HuH-7 (cell line): ENCODE measurements around the gene SUMO3.

ENCODE experiments used
- DNase-seq: peaks from one replicate; pipeline ENCODE4 v3.0.0; 2011; ENCODE audit warnings: low spot score

The SUMO3 gene

GRCh38 chr21:44778499-44778911, 39.4 kb downstream of the SUMO3 start:
- peak; percentile 72 for DNase-seq

DNA sequence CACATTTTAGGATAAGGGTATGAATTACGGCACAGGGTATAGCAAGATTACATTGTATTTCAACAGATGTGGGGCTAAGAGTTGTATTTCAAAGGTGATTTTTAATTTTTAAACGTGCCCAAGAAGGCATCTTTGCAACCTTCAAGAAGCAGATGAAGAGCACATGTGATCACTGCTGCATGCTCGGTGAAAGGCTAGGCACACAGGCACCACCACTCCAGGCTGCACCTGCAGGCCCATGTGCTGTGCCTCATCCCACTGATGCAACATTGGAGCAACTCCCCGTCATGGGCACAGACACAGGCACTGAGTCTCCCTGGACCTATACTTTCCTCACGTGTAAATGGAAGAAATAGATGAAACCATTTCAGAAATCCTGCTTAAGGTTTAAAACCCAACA, 39.8 kb downstream of the SUMO3 start:
- no peak for DNase-seq

GRCh38 chr21:44774972-44775371, 42.9 kb downstream of the SUMO3 start:
- no peak for DNase-seq

- DNase-seq: no peak
Measured at GRCh38 chr21:44773291-44773932, 44.5 kb downstream of the SUMO3 start.

DNA sequence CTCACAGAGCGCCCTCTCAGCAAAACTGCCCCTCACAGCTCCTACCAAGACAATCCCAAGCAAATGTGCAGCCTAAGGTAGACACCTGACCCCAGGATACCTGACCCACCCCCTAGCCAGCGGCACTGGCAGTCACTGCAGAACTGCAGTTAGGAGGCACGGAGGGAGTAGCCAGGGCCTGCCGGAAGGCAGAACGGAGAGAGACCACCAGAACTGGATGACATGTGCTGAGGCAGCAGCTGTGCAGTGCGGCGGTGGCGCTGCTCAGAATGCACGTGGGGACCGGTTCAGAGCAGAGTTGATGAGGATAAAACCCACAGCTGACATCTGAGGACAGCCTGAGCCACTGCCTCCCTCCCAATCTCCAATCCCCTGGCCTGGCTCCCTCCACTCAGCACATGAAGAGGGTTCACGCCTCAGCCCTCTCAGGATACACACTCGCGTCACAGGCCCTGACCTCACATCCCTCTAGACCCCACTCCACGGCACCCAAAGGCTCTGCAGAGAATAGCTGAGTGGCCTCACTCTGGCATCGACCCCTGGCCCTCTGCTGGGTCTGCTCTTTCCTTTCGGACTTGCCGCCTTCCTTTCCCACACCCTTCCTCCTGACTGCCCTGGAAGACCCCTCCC, 45.9 kb downstream of the SUMO3 start:
- DNase-seq: no peak

GRCh38 chr21:44767834-44768831, 49.7 kb downstream of the SUMO3 start:
- no peak for DNase-seq

- DNase-seq: no peak
Measured at GRCh38 chr21:44766818-44767354, 51.0 kb downstream of the SUMO3 start.

DNA sequence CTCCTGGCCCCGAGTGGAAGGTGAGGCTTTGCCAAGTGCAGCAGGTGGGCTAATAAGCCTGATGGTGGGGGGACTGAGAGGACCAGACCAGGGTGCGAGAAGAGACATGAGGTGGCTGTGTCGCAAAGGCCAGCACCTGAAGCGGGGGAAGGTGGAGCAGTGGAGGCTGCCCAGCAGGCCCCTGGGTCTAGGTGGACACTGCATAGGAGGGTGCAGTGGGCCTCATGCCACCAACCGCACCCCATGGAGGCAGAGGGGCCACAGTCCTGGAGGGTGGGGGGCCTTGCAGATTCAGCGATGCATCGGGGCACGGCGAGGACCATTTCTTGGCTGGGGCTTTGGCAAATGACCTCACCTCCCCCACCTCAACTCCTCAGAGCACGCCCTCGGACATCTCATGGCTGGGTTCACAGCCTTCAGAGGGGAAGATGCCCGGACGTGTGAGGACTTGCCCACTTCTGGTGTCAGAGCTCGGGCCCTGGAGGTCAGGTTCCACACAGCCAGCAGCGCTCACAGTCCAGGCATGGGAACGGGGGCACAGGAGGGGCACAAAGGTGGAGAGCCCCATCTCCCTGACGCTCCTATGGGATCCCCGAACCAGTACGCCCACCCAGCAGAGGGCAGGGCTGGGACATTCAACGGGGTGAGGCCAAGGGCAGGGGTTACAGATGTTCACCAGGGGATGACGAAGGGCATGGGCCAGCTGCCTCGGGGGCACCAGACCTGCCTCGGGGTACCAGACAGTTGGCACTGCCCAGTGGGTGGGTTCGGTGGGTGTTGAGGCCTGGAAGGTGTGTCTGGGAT, 51.6 kb downstream of the SUMO3 start:
- DNase-seq: no peak

GRCh38 chr21:44765231-44766013, 52.4 kb downstream of the SUMO3 start:
- DNase-seq: no peak

DNA sequence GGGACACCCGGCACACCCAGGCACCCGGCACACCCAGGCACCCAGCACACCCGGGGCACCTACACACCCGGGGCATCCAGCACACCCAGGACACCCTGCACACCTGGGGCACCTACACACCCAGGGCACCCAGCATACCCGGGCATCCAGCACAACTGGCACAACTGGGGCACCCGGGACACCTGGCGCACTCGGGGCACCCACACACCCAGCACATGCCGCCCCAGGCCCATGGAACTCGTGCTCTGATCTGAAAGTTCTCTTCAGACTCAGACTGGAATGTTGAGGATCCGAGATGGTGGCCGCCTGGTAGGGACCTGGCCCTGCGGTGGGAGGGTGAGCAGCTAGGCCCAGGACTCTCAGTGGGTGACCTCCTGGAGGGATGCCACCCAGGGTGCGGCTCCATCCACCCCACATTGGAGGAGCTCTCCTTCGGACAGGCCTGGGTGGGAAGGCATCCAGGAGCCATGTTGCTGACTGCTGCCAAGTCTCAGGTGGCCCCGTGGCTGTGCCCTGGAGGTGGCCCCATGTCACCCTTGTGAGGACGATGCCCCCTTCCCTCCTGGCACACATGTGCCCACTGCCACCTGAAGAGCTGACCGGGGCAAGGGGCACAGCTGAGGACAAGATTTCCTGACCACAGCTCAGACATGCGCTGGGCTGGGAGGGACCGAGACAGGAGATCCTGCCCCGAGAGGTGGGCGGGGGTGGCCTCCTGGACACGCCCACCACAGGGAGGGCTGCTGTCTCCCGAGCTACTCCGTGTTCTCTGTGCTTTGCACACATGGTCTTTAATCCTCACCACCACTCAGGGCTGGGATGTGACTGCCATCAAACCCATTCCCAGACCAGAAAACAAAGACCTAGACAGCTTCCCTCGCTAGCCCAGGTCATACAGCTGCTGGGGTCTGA, 53.3 kb downstream of the SUMO3 start:
- no peak for DNase-seq

DNA sequence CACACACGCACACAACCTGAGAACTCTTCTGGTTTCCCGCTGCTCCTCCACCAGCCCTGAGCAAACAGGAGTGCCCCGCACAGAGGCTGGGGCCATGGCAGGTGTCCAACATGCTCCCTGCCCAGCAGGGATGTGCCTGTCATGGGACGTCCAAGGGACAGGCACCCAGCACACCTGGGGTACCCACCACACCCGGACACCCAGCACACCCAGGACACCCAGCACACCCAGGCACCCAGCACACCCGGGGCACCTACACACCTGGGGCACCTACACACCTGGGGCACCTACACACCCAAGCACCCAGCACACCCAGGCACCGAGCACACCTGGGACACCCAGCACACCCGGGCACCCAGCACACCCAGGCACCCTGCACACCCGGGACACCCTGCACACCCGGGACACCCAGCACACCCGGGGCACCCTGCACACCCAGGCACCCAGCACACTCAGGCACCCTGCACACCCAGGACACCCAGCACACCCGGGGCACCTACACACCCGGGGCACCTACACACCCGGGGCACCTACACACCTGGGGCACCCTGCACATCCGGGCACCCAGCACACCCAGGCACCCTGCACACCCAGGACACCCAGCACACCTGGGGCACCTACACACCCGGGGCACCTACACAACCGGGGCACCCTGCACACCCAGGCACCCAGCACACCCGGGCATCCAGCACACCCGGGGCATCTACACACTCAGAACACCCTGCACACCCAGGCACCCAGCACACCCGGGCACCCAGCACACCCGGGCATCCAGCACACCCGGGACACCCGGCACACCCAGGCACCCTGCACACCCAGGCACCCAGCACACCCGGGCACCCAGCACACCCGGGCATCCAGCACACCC, 54.2 kb downstream of the SUMO3 start:
- DNase-seq: no peak

DNA sequence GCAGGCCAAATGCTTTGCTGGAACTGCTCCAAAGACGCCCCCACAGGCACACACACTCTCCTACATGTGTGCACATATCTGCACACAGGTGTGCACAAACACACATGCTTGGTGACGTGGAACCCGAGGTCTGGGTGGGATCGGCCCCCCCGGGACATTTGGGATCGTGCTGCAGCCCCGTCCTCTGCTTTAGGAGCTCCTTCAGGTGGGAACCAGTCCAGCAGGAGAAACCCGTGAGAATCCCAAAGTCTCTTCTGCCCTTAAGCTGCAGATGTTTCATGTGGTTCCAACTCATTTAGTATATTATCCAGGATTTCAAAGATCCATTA, 54.8 kb downstream of the SUMO3 start:
- DNase-seq: no peak

DNA sequence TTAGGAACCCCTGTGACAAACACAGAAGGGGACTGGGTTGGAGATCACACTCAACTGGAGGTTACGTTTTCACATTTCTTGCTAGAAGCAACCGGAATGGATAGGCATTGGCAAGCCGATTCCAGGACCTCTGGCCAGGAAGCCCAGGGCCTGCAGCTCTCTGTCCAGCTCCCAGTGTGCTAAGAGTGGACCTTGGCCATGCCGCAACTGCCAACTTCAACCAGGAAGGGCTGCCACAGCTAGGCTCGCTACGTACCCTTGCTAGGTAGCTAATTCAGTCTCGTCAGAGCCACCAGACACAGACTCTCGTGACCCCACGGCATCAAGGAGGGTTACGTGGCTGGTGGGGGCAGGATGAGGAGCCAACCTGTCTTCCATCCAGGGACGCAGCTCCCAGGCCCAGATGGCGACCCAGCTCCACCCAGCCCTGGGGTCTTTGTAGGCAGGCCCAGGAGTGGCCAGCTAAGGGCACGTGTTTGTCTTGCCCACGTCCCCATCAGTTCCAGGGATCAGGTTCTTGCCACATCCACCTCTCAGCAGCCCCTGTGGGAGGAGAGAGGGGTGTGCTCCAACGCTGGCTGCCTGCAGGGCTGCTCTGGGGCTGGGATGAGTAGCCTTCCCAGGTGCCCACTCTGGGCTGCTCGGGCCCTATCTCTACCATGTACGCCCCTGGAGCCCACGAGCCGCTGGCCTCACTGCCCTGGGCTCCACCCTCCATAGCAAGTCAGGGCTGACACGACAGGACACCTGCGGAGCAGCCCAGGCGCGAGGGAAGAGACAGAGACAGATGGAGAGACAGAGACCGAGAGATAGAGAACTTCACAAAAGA, 55.4 kb downstream of the SUMO3 start:
- no peak for DNase-seq

GRCh38 chr21:44761747-44762208, 56.1 kb downstream of the SUMO3 start:
- no peak for DNase-seq

DNA sequence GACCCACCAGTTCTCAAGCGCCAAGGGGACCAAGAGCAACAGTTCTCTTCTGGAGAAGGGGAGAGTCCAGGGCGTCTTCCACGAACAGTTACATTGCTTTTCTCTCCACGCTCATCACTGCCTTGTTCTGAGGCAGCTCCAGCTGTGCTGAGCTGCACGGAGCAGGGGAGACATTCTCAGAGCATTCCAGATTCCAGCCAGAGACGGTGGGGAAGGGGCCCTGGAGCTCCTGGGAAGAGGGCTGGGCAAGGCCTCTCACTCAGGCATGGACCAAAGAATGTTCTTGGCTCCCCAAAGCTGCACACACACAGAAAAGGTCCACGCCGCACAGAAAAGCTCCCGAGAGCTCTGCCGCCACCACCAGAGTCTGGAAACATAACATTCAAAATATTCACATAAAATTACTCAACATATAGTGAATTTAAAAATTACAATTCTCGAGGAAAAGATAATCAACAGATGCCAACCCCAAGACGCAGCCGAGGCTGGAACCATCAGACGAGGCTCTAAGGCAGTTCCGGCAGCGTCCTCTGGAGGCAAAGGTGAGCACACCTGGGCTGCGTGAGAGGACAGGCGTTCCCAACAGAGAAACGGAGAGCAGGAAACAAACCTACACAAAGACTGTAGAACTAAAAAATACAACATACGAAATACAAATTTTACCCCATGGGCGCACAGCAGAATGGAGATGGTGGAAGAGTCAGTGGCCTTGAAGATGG, 56.7 kb downstream of the SUMO3 start:
- peak; percentile 79 for DNase-seq

GRCh38 chr21:44760376-44760775, 57.5 kb downstream of the SUMO3 start:
- DNase-seq: no peak

GRCh38 chr21:44759628-44760285, 58.1 kb downstream of the SUMO3 start:
- DNase-seq: no peak
